Esophagus squamous epithelium (tissue), 4 donors: ENCODE measurements around the gene MED10.

Experiments used
- CTCF ChIP-seq, 6 experiments: fragments of 450-650 bp in 4 of 6; fragments of 200-600 bp in 2 of 6; sonication (generic) in 2 of 6; IDR thresholded peaks; one replicate each; pipeline ENCODE4 v1.5.1; 2016 to 2019; ENCODE audit warnings: antibody characterized with exemption in 6 of 6, mild to moderate bottlenecking in 4 of 6, moderate library complexity in 4 of 6
- POLR2A ChIP-seq, 4 donors: fragments of 450-650 bp; IDR thresholded peaks; one replicate each; pipeline ENCODE4 v1.6.1; 2017; ENCODE audit warnings: antibody characterized with exemption in 4 of 4, mild to moderate bottlenecking in 4 of 4, moderate library complexity in 3 of 4

- TF ChIP-seq POLR2A (IDR thresholded peaks at IDR 0.05): no peak
- TF ChIP-seq CTCF (IDR thresholded peaks at IDR 0.05): no peak
Measured at GRCh38 chr5:6389397-6389796, 11.1 kb upstream of the MED10 start.
